Glutamatergic neuron (in vitro differentiated cells): Measurements from ENCODE around the gene ANO5. TPM values are rescaled to one million over a fixed set of nuclear protein-coding genes. Genes with fewer than 3 reads are reported as not detected.

Experiments used
- DNase-seq: peaks from one replicate; pipeline ENCODE4 v3.0.0; 2022
- H3K27ac Mint-ChIP-seq: one replicate; pipeline ENCODE4 v1.8.0; 2020; ENCODE audit warnings: mild to moderate bottlenecking, mixed read lengths, inconsistent platforms; ENCODE audit not compliant: unreplicated experiment
- H3K27me3 Mint-ChIP-seq: one replicate; pipeline ENCODE4 v1.8.0; 2020; ENCODE audit warnings: mild to moderate bottlenecking, moderate library complexity, mixed read lengths, inconsistent platforms; ENCODE audit not compliant: unreplicated experiment
- H3K36me3 Mint-ChIP-seq: one replicate; pipeline ENCODE4 v1.8.0; 2020; ENCODE audit warnings: mild to moderate bottlenecking, mixed read lengths, inconsistent platforms; ENCODE audit not compliant: unreplicated experiment
- H3K4me1 Mint-ChIP-seq: one replicate; pipeline ENCODE4 v1.8.0; 2020; ENCODE audit warnings: mild to moderate bottlenecking, low read depth, mixed read lengths, inconsistent platforms; ENCODE audit not compliant: unreplicated experiment
- H3K4me3 Mint-ChIP-seq: one replicate; pipeline ENCODE4 v1.8.0; 2020; ENCODE audit warnings: mild to moderate bottlenecking, mixed read lengths, inconsistent platforms; ENCODE audit not compliant: unreplicated experiment
- H3K9me3 Mint-ChIP-seq: one replicate; pipeline ENCODE4 v1.8.0; 2020; ENCODE audit warnings: mild to moderate bottlenecking, moderate library complexity, mixed read lengths, inconsistent platforms; ENCODE audit not compliant: unreplicated experiment
- CTCF ChIP-seq: fragments of 200-600 bp; sonication (generic); IDR thresholded peaks from one replicate; pipeline ENCODE4 v1.5.0; 2021; ENCODE audit not compliant: partially characterized antibody, unreplicated experiment
- total RNA-seq: library from RNA; stranded (reverse); fragmentation: NEBNext Ultra II Directional; extraction: Animal tissue kit (Norgen Biotek cat#: 25700); gene quantifications from one replicate; pipeline ENCODE4 v1.2.1, GENCODE V29; 2021; ENCODE audit not compliant: unreplicated experiment

Gene ANO5
- total RNA-seq, 1 donor from 2014 or later: 5.4 TPM

- no peaks in the 10 kb centered on the region for H3K36me3 Mint-ChIP-seq
- no peak overlapping the region for H3K4me3 Mint-ChIP-seq
- TF ChIP-seq CTCF: no peak
- no peaks in the 10 kb centered on the region for H3K27me3 Mint-ChIP-seq
- DNase-seq: no peak
- H3K9me3 Mint-ChIP-seq: no peaks in the 10 kb centered on the region
- H3K27ac Mint-ChIP-seq: no peak overlapping the region
- peaks cover 4% of the 10 kb centered on the region for H3K4me1 Mint-ChIP-seq
These were observed 19.4 kb upstream of the ANO5 start for GRCh38 chr11:22173532-22173931.

- H3K4me3 Mint-ChIP-seq: no peak overlapping the region
- no peaks in the 10 kb centered on the region for H3K9me3 Mint-ChIP-seq
- no peak overlapping the region for H3K27ac Mint-ChIP-seq
- DNase-seq: no peak
- H3K36me3 Mint-ChIP-seq: no peaks in the 10 kb centered on the region
- H3K27me3 Mint-ChIP-seq: no peaks in the 10 kb centered on the region
- peaks cover 7% of the 10 kb centered on the region for H3K4me1 Mint-ChIP-seq
- TF ChIP-seq CTCF: no peak
These were observed 15.7 kb upstream of the ANO5 start for GRCh38 chr11:22177186-22177585.

GRCh38 chr11:22179626-22180025 is 13.3 kb upstream of the ANO5 start:
- Mint-ChIP-seq H3K4me1 (peaks cover 7% of the 10 kb centered on the region), H3K27me3 (no peaks in the 10 kb centered on the region), H3K9me3 (no peaks in the 10 kb centered on the region), H3K4me3 (no peak overlapping the region), H3K36me3 (no peaks in the 10 kb centered on the region), H3K27ac (no peak overlapping the region)
- TF ChIP-seq CTCF: no peak
- no peak for DNase-seq

- Mint-ChIP-seq H3K4me1 (peaks cover 7% of the 10 kb centered on the region), H3K9me3 (no peaks in the 10 kb centered on the region), H3K27ac (no peak overlapping the region), H3K4me3 (peak overlapping the region; percentile 66), H3K27me3 (no peaks in the 10 kb centered on the region), H3K36me3 (no peaks in the 10 kb centered on the region)
- DNase-seq: no peak
- no peak for TF ChIP-seq CTCF
These were observed 12.8 kb upstream of the ANO5 start for GRCh38 chr11:22180131-22180530.

GRCh38 chr11:22189660-22190059 is 3.2 kb upstream of the ANO5 start:
- TF ChIP-seq CTCF: no peak
- Mint-ChIP-seq H3K27me3 (peaks cover 8% of the 10 kb centered on the region), H3K9me3 (peaks cover 3% of the 10 kb centered on the region)

More at GRCh38 chr11:22189660-22190059, 3.2 kb upstream of the ANO5 start:
- DNase-seq: no peak
- Mint-ChIP-seq H3K4me3 (no peak overlapping the region), H3K36me3 (no peaks in the 10 kb centered on the region), H3K4me1 (peaks cover 6% of the 10 kb centered on the region), H3K27ac (no peak overlapping the region)
